NCI-H2196 treated with DMSO at 0.1 percent for 48 hours (cell line): ENCODE measurements around the gene CLEC4M.
"Not testable (repeated sequence)": the region's sequence is repeated elsewhere in the genome, so short reads cannot be mapped to it uniquely, and the experiment has no call there.

ENCODE experiments used
- DNase-seq: peaks from one replicate; lab custom pipeline; 2025; ENCODE audit not compliant: unreplicated experiment; lab: John Stamatoyannopoulos, UW

The CLEC4M gene

DNA sequence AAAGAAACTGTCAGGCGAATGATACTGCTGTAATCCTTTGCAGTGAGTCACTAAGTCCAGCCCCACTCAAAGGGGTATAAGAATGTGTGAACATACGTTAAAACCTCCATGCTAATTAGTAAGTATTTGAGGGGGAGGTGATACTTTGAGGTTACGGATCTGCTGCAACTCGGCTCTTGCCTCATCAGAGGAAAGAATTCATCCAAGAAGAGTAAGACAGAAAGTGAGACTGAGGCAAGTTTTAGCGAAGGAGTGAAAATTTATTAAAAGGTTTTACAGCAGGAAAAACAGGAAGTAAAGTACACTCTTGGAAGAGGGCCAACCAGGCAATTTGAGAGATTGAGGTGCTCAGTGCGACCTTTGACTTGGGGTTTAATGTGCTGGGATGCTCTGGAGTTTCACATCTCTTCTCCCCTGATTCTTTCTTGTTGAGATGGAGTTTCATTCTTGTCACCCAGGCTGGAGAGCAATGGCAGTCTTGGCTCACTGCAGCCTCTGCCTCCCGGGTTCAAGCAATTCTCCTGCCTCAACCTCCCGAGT, 9.8 kb downstream of the CLEC4M start:
- DNase-seq = no peak

- DNase-seq = no peak
Observed at GRCh38 chr19:7773841-7774240, 10.8 kb downstream of the CLEC4M start.

GRCh38 chr19:7775761-7776160, 12.7 kb downstream of the CLEC4M start:
- DNase-seq = no peak

DNA sequence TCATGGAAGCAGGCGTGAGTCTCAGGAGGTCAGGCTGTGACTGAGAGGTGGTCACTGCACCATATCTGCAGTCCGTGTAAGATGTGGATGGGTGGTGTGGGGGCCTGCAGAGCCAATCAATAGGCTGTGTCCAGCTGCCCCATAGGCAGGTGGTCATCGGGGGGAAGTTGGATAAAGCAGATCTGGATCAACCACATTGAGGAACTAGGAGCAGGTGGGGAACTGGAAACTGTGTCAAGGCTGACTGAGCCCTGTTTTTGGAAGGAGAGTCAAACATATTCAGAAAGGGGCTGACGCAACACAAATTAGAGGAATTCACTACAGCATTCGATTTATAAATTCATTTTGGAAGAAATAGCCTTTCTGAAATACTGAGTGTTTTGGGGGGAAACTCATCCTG, 15.0 kb downstream of the CLEC4M start:
- no peak for DNase-seq

DNA sequence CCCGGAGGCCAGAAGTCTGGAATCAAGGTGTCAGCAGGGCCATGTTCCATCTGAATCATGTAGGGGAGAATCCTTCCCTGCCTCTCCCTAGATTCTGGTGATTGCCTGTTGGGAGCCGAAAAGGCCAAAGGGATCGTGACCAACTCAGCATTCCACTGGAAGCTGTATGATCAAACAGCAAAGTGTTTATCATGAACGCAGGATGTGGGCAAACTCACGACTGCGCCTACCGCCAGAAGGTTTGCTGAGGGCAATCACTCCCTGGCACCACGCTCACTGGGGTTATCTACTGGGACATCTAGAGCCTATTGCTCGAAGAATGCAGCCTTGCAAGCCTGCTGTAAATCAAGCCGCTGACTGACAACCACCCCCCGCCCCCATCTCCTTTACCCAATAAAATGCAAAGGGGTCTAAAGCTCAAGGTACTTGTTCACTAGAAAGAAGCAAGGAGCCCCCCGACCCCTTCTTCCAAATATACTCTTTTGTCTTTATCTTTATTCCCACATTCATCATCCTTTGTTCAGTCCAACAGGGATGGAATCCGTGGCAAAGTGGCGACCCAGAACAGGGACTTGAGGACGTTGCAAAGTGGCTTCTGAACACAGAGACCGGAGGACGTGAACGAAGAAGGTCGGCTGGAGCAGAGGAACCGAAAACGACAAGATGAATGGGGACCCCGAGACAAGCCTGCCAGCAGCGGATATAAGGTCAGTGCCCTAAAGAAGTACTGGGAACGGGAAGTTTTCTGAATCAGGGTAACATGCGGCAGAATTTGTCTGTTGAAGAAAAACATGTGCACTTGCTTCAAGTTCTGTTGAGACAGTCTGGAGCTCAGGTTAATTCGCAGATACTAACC, 16.8 kb downstream of the CLEC4M start:
- no peak for DNase-seq

DNA sequence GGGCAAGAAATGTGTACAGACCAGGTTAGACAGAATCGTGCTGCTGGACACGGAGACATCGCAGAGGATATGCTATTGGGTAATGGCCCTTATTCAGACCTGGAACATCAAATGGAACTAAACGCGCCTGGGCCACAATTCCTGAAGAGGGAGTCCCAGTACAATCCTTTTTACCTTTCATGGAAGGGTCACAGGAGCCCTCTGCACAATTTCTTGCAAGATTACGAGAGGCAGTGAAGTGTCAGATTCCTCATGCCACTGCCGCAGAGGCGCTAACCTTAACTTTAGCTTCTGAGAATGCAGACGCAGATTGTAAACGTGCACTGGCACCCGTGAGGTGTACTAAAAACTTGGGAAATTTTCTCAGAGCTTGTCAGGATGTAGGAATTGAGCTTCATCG, 18.1 kb downstream of the CLEC4M start:
- DNase-seq = no peak

DNA sequence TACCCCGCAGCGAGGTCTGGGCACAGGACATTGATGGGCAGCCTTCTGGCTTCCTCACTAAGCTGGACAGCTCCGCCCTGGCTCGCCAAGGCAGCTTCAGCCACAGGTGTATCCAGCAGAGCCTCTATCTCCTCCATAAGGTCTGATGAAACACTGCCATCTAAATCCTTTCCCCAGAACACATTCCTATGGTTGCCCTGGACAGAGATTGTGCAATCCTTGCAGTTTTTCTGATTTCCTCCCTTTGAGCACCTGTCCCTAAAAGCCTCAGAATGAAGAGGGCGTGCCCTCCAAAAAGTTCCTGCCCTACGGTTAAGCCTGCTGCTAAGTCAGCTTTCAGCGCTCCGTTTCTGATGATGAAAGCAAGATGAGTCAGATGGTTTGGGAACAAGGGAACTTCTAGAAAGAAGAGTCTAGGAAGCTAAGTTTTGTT, 21.0 kb downstream of the CLEC4M start:
- DNase-seq = no peak

GRCh38 chr19:7784856-7785255, 21.8 kb downstream of the CLEC4M start:
- no peak for DNase-seq

DNA sequence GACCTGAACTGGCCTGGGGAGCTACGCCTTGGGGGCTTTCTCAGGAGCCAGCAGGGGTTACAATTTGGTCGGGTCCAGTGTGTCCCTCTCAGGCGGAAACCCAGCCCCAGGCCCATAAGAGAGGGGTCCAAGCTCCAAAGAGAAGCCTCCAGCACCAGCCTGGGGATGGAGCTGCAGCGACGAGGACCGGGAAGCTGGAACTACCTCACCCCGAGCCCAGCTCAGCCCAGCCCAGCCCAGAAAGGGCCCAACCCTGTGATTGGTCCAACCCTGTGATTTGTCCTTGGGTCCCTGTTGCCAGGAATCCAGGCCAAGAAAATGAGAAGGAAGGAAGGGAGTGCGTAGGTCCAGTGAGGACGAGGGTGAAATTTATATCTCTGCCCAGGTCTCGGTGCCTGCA, 24.1 kb downstream of the CLEC4M start:
- DNase-seq = no peak

GRCh38 chr19:7787602-7788177, 24.6 kb downstream of the CLEC4M start:
- DNase-seq = no peak

DNA sequence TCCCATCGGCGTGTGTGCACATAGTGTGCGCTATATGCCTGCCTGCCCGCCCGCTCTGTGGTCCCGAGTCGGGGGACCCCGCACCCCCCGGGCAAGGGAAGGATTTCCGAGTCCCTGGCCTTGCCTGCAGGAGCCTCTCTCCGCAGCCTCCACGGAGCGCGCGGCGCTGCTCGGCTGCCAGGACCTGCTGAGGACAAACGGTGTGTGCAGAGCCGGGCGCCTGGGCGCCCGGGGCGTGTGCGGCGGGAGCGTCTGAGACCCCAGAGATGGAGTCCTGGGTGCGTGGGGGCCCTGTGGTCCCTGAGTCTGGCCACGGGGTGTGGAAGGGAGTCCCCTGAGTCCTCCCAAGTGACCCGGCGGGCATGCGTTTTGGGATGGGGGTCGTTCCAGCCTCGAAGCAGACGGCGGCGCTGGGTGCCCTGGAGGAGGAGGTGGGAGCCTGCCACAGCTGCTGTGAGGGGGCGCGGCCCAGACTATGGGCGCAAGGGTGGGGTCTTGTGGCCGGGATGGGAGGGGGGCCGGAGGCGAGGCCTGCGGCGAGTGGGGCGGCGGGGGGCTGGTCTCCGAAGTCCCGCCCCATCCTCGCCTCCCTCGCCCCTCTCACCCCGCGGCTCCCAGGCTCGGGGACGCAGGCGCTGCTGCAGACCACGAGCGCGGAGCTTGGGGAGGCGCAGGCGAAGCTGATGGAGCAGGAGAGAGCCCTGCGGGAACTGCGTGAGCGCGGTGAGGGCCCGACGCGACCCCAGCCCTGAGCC, 25.3 kb downstream of the CLEC4M start:
- no peak for DNase-seq

DNA sequence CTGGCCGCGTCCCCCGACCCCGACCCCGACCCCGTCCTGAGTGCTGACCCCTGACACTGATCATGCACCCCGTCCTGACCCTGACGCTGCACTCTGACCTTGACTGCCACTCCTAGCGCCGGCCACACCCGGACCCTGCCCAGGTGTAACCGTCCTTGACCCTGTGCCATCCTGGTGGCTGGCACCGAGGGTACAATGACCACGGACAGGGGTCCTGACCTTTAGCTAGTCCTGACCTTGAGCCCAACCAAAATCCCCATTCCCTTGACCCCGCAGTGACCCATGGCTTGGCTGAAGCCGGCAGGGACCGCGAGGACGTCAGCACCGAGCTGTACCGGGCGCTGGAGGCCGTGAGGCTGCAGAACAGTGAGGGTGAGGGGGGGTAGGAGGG, 25.9 kb downstream of the CLEC4M start:
- DNase-seq = no peak

- DNase-seq = peak; percentile 10
Observed at GRCh38 chr19:7789447-7789846, 26.4 kb downstream of the CLEC4M start.

DNA sequence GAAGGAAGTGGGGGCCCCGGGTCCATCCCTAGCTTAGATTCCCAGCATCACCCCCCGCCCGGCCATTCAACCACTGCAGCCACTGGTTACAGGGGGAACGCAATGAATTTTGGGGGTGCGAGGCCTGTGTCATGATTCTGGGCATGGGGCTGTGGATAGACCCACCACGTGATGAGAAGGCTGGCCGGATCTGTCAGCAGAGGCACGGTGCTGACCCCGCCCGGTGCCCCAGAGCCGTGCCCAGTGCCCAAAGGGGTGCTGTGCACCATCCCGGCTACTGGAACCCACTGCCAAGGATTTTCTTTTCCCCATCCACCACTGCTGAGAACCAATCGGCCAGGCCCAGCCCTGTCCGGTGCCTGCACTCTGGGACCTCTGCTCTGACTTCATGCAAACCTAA, 27.4 kb downstream of the CLEC4M start:
- no peak for DNase-seq

DNA sequence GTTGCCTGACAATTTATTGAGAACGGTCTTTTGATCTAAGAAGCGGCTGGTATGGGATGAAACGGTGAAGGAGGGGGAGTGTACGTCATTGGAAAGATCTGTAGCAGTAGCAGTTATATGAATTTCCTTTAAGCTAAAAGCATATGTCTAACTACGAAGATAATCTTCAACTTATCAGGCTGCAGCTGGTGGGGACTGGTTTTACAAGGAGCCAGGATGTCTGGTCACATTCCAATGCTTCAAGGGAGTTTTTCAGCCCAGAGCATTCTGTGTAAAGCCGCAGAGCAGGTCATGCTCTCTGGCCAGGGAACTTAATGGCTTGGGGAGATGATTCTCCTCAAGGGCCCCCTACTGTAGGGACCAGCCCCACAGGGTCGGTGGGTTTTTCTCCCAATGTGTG, 29.2 kb downstream of the CLEC4M start:
- no peak for DNase-seq

DNA sequence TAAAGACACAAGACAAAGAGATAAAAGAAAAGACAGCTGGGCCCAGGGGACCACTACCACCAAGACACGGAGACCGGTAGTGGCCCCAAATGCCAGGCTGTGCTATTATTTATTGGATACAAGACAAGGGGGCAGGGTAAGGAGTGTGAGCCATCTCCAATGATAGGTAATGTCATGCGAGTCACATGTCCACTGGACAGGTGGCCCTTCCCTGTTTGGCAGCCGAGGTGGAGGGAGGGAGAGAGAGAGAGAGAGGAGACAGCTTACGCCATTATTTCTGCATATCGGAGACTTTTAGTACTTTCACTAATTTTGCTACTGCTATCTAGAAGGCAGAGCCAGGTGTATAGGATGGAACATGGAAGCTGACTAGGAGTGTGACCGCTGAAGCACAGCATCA, 29.7 kb downstream of the CLEC4M start:
- not testable (repeated sequence) for DNase-seq

GRCh38 chr19:7793493-7793892, 30.4 kb downstream of the CLEC4M start:
- DNase-seq = no peak

- no peak for DNase-seq
Observed at GRCh38 chr19:7795555-7796161, 32.6 kb downstream of the CLEC4M start.

DNA sequence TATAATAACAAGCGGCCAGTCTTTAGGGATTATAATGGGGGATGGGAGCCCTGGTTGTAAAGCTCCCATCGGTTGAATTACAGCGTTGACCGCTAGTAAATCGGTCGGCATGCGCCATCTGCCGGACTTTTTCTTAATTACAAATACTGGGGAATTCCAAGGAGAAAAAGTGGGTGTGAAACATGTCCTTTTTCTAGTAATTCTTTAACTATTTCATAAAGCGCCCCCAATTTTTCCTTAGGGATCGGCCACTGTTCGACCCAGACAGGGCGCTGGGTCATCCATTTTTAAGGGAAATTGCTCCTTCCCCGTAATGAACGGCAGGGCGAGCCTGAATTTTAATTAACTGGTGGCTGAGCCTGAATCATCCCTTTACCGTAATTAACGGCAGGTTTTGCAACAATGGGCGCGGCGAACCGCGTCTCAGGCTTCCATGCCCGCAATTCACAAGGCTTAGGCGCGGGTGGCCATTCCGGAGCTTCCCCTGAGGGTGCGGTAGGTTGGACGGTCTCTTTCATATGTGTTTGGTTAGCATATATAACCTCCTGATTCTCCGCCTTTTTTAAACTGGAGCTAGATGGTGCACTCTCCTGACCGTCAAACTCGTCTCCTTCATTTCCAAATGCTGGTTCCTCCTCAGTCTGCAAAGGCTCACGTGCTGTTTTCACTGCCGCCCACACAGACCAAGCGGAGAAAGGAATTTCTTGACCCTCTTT, 36.8 kb downstream of the CLEC4M start:
- DNase-seq = peak; percentile 60

- DNase-seq = no peak
Observed at GRCh38 chr19:7801020-7801570, 38.1 kb downstream of the CLEC4M start.
